Measurements from ENCODE around the gene TBC1D7.

DNA sequence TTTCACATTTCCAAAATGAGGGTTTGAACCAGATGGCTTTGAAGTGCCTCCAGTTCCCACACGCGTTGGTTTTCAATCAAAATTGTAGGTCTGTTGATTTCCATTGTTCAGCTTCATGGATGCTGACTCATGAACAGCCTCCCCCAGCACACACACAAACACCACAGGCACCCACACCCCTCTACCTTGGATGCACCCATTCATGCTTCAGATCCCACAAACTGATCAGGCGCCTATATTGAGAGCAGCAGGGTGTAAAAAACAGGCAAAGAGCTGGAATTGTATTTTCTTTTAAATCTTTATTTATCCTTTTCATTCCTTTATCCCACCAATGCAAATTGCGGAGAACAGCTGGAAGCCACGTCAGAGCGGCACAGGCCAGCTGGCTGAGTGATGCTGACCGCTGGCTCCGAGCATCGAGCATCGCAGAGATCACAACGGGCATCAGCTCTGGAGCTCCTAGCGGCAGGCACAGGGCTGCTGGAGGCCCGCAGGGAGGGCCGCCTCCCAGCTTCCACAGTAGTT is 29.3 kb upstream of the TBC1D7 start:
- TF ChIP-seq, protein P1, sequence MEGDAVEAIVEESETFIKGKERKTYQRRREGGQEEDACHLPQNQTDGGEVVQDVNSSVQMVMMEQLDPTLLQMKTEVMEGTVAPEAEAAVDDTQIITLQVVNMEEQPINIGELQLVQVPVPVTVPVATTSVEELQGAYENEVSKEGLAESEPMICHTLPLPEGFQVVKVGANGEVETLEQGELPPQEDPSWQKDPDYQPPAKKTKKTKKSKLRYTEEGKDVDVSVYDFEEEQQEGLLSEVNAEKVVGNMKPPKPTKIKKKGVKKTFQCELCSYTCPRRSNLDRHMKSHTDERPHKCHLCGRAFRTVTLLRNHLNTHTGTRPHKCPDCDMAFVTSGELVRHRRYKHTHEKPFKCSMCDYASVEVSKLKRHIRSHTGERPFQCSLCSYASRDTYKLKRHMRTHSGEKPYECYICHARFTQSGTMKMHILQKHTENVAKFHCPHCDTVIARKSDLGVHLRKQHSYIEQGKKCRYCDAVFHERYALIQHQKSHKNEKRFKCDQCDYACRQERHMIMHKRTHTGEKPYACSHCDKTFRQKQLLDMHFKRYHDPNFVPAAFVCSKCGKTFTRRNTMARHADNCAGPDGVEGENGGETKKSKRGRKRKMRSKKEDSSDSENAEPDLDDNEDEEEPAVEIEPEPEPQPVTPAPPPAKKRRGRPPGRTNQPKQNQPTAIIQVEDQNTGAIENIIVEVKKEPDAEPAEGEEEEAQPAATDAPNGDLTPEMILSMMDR (IDR thresholded peaks at IDR 0.05) = no peak
- no peak for TF ChIP-seq POLR2AphosphoS5 (IDR thresholded peaks at IDR 0.05)

Measured in upper lobe of left lung (tissue), 4 donors.